SK-N-SH treated with all-trans-retinoic acid at 6 μM for 48 hours (cell line): Measurements from ENCODE around the gene KRT73.

Experiments
- OSR1 ChIP-seq: fragments of 250-450 bp; sonication (Bioruptor Pico); IDR thresholded peaks from 2 replicates; pipeline ENCODE4 v1.8.0; 2022; ENCODE audit warnings: moderate library complexity, mild to moderate bottlenecking, inconsistent platforms
- ZFP3 ChIP-seq: fragments of 250-450 bp; sonication (Bioruptor Pico); IDR thresholded peaks from 2 replicates; pipeline ENCODE4 v1.5.0; 2020; ENCODE audit warnings: mild to moderate bottlenecking, moderate library complexity
- TF ChIP-seq, protein P1 (sequence below): fragments of 250-450 bp; sonication (Bioruptor Pico); IDR thresholded peaks from 2 replicates; pipeline ENCODE4 v1.8.0; 2020; ENCODE audit warnings: mild to moderate bottlenecking, moderate library complexity, borderline replicate concordance

DNA sequence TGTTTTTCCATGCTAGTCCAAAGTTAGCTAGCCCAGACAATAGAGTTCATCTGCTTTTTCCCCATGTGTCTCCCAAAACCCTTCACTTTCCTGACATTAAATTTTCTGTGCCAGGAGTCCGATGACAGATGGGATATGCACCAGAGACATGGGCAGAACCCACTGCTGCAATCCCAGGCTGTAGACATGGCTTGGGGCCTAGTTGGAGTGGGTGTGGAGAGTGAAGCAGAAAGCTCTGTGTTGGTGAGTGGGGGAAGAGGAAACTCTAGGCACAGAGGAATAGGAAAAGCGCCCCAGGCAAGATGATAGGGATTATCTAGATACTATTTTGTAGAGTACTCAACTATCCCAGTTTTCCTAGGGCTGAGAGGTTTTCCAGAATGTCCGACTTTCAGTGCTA is 39.9 kb downstream of the KRT73 start:
- TF ChIP-seq, protein P1, sequence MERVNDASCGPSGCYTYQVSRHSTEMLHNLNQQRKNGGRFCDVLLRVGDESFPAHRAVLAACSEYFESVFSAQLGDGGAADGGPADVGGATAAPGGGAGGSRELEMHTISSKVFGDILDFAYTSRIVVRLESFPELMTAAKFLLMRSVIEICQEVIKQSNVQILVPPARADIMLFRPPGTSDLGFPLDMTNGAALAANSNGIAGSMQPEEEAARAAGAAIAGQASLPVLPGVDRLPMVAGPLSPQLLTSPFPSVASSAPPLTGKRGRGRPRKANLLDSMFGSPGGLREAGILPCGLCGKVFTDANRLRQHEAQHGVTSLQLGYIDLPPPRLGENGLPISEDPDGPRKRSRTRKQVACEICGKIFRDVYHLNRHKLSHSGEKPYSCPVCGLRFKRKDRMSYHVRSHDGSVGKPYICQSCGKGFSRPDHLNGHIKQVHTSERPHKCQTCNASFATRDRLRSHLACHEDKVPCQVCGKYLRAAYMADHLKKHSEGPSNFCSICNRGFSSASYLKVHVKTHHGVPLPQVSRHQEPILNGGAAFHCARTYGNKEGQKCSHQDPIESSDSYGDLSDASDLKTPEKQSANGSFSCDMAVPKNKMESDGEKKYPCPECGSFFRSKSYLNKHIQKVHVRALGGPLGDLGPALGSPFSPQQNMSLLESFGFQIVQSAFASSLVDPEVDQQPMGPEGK (CRISPR knock-in tag) = no peak
- TF ChIP-seq ZFP3 (no peak), OSR1 (CRISPR knock-in tag) (no peak)
